ENCODE results near the gene SRSF7. TPM values are rescaled to one million over a fixed set of nuclear protein-coding genes. Genes with fewer than 3 reads are reported as not detected.
"Not testable (repeated sequence)": the region's sequence is repeated elsewhere in the genome, so short reads cannot be mapped to it uniquely, and the experiment has no call there.

The SRSF7 gene
- 377 and 534 TPM in 2 replicates for total RNA-seq (2014; rRNA removed; shearing (Covaris generic))

- DNase-seq (ENCODE audit: low read depth), result peak; percentile 99
These were observed at the start of gene SRSF7 for GRCh38 chr2:38750891-38751595. SRSF7 (minus strand) TSS chr2:38751361; CDS start chr2:38751256, 105 bp downstream.

- no peak for DNase-seq (ENCODE audit: low read depth)
These were observed 46.8 kb upstream of the SRSF7 start for GRCh38 chr2:38797953-38798352.

GRCh38 chr2:38797250-38797676 is 46.1 kb upstream of the SRSF7 start:
- no peak for DNase-seq (ENCODE audit: low read depth)

GRCh38 chr2:38795016-38795415 is 43.9 kb upstream of the SRSF7 start:
- not testable (repeated sequence) for DNase-seq (ENCODE audit: low read depth)

DNA sequence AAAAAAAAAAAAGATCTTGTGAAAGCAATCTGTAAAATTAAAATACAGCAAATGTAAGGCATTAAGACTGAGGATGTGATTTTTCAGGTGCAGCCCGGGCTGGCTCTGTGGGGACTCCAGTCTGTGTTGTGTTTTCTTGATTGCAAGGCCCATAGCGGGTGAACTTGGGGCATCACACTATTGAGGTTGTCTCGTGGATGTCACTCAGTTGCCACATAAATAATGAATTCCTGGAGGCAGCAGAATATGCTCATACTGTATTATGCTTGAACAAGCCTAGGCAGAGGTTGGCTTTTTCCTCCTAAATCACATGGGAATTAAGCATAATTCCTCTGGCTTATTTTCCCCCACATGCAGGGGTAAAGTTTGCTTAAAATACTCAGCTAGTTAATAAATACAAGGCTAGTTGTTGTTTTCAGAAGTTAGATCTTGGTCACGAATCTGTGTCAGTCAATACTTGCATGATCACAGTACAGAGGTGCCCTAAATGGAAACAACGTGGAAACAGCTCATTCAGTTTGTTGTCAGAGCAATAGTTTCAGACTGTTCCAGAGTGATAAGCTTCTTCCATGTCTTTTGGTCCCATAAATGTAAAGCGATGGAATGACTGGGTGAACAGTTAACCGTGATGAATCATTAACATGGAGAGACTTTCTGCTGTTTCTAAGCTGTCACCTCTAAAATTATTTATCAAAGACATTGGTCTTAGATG is 43.2 kb upstream of the SRSF7 start:
- DNase-seq (ENCODE audit: low read depth), result no peak

DNA sequence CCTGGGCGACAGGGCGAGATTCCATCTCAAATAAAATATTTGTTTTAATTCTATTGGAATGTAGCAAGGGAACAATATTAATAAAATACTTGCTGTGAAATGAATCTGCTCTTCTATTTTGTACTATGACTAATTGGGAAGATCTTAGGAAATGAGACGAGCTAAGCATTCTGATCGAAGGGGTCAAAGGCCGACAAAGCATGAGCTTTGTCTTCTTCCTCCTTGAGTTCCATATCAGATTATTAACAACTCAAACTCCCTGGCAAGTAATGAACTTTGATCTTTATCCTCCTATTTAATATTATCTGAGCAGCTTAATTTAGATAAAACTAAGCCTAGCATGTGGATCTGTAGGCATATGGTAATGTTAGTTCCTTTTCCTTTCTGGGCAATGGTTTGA is 42.4 kb upstream of the SRSF7 start:
- no peak for DNase-seq (ENCODE audit: low read depth)

GRCh38 chr2:38792751-38793150 is 41.6 kb upstream of the SRSF7 start:
- no peak for DNase-seq (ENCODE audit: low read depth)

GRCh38 chr2:38792321-38792720 is 41.2 kb upstream of the SRSF7 start:
- not testable (repeated sequence) for DNase-seq (ENCODE audit: low read depth)

DNA sequence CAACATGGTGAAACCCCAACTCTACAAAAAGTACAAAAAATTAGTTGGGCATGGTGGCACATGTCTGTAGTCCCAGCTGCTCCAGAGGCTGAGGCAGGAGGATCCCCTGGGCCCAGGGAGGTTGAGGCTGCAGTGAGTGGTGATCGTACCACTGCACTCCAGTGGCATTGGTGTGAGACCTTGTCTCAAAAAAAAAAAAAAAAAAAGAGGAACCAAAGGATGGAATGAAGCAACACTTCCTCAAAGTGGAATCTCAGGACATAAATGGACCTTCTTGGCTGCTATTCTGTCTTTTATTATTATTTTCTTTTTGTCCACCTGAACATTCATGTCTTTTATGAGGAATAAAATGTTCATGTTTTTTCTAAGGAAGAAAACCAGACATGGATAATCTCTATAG is 40.6 kb upstream of the SRSF7 start:
- DNase-seq (ENCODE audit: low read depth), result no peak

DNA sequence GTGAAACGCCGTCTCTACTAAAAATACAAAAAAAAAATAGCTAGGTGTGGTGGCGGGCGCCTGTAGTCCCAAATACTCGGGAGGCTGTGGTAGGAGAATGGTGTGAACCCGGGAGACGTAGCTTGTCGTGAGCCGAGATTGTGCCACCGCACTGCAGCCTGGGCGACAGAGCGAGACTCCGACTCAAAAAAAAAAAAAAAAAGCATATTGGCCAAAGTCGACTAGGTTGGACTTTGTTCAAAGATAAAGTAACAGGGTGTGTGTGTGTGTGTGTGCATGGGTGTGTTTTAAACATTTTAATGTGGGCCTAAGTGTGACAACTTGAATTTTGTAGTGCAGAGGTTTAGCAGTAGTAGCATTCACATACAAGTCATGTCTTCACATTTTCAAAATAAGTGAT is 38.5 kb upstream of the SRSF7 start:
- DNase-seq (ENCODE audit: low read depth), result no peak

- no peak for DNase-seq (ENCODE audit: low read depth)
These were observed 37.1 kb upstream of the SRSF7 start for GRCh38 chr2:38788306-38788705.

- DNase-seq (ENCODE audit: low read depth), result no peak
These were observed 32.4 kb upstream of the SRSF7 start for GRCh38 chr2:38783586-38783985.

DNA sequence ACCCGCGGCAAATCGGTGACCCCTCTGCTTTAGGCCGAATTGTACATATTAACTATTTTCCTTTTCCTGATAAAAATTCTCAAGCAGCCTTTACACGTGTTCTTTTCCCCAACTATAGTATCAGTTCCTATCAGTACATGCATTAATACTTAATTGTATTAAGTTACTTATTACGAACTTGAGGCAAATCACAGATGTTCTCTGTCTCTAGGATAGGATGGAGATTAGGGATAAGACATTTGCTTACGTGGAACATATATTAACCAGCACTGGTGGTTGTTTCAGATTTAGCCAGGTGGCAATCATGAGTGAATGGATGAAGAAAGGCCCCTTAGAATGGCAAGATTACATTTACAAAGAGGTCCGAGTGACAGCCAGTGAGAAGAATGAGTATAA is 27.5 kb upstream of the SRSF7 start:
- DNase-seq (ENCODE audit: low read depth), result no peak

DNA sequence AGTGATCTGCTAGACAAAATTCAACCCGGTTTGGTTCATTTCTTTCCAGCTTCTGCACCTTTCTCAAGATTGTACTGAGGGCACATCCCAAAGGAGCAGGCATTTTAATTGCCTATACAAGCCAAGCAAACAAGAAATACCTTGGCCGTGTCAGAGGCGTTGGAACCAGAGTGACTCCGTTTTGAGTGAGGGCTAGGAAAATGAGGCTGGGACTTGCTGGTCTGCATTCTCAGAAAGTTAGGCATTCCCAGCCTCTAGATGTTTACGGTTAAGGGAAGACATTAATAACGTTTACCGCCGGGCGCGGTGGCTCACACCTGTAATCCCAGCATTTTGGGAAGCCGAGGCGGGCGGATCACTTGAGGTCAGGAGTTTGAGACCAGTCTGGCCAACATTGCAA is 25.4 kb upstream of the SRSF7 start:
- no peak for DNase-seq (ENCODE audit: low read depth)

DNA sequence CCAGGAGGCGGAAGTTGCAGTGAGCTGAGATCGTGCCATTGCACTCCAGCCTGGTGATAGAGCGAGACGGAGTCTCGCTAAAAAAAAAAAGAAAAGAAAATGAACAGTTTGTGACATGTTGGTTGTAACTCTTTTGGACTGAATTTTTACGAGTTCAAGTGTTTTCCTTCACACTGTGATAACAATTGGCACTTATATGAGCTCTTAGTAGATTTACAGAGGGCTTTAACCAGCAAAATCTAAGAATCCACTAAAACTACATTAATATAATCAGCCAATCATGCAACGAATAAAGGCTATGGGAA is 24.7 kb upstream of the SRSF7 start:
- no peak for DNase-seq (ENCODE audit: low read depth)

DNA sequence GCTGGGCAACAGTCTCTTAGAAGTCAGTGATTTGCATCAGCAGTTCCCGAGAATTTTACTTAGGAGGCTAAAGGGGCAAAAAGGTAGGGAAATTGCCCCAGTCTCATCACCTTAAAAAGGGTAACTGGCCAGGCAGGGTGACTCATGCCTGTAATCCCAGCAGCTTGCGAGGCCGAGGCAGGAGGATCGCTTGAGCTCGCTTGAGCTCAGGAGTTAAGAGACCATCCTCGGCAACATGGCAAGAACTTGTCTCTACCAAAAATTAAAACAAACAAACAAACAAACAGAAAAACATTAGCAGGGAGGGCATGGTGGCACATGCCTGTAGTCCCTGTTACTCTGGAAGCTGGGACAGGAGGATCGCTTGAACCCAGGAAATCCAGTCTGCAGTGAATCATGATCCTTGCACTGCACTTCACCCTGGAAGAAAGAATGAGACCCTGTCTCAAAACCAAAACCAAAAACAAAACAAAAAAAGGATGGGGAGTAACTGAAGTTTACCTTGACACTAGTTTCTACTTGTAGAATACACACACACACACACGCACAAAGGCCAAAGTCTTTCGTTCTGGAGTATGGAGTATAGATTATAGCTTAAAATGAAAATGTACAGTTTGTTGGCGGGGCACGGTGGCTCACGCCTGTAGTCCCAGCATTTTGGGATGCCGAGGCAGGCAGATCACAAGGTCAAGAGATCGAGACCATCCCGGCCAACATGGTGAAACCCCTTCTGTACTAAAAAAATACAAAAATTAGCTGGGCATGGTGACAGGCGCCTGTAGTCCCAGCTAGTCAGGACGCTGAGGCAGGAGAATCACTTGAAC is 24.1 kb upstream of the SRSF7 start:
- DNase-seq (ENCODE audit: low read depth), result no peak

DNA sequence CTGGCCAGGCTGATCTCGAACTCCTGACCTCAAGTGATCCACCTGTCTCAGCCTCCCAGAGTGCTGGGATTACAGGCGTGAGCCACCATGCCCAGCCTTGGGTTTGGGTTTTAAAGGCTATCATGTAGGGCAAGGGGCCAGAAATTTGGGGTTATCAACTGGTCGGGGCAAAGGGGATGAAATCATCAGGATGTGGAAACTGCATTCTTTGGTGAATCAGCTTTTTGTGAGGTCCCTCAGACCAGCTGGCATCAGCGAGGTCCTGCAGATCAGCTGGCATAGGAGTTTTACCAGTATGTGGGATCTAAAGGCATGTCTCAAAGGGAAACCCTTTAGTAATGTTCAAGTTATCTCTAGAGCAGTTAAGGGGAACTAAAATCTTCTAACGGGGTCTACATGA is 20.5 kb upstream of the SRSF7 start:
- peak; percentile 56 for DNase-seq (ENCODE audit: low read depth)

GRCh38 chr2:38765551-38765950 is 14.4 kb upstream of the SRSF7 start:
- no peak for DNase-seq (ENCODE audit: low read depth)

- peak; percentile 36 for DNase-seq (ENCODE audit: low read depth)
These were observed 14.0 kb upstream of the SRSF7 start for GRCh38 chr2:38765149-38765548.

GRCh38 chr2:38763728-38764127 is 12.6 kb upstream of the SRSF7 start:
- DNase-seq (ENCODE audit: low read depth), result no peak

DNA sequence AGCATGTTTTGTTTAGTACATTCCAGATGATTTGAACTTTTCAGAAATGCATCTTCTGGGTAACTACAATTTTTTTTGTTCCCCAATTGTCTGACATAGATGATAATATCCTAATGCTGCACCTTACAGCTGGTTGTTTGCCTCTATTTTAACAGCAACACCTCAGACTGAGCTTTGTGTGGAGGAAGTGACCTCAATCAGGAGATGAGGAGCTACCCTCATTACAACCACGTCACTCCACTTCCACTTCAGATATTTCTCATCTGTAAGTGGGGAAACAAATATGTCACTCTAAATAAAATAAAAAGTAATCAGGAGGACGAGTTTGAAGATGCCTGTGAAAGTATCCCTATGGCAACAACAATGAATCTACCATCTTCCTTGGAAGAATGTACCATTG is 12.1 kb upstream of the SRSF7 start:
- DNase-seq (ENCODE audit: low read depth), result no peak

DNA sequence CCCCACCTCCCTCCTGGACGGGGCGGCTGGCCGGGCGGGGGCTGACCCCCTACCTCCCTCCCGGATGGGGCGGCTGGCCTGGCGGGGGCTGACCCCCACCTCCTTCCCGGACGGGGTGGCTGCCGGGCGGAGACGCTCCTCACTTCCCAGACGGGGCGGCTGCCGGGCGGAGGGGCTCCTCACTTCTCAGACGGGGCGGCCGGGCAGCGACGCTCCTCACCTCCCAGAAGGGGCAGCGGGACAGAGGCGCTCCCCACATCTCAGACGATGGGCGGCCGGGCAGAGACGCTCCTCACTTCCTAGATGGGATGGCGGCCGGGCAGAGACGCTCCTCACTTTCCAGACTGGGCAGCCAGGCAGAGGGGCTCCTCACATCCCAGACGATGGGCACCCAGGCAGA is 4.7 kb upstream of the SRSF7 start:
- not testable (repeated sequence) for DNase-seq (ENCODE audit: low read depth)

DNA sequence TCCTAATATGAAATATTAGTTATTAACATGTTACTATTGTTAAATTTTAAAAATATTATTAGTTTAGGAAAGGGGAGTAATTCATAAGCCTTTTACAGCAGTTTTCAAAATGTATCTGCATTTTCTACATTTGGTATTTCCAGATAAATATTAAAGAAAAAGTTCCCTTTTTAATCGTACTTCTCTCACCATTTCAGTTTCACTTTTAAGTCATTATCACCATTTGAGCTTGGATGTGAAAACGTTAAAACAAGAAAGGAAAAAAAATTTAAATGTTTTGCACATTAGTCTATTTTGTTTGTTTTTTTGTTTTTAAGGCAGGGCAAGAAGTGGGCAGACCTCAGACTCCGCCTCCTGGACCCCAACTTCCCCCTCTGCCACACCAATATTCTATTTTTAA is 3.3 kb upstream of the SRSF7 start:
- DNase-seq (ENCODE audit: low read depth), result no peak
